ENCODE results near the gene NFIA.

The NFIA gene

DNA sequence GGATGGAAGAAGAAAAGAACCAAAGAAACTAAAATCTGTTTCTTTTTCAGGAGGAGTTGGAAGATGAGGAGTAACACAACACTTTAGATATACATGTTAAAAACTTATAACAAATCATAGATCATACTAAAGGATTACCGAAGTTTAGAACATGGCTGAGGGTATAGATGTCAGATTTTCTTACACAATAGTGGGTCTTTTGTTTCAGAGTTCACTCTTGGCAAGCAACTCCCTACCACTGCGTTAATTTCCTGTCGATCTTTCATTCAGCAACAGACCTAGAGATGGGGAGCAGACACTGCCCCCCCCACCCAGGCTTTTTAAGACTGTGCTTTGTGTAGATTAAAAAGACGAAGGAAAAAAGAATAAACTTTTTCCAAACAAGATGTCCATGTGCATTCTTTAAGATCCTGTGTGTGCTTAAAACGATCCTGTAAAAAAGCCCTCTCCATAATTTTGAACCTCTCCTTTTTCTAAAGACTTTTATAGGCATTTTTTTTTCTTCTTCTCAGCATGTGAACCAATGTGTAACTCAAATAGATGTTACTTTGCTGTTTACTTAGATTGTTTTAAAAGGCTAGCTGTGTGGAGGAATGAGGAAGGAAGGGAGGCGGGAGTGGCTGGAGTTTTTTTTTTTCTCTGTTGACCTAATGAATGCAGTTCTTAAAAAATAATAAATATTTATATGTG lies 50.4 kb downstream of the NFIA start:
- TF ChIP-seq, protein P1, sequence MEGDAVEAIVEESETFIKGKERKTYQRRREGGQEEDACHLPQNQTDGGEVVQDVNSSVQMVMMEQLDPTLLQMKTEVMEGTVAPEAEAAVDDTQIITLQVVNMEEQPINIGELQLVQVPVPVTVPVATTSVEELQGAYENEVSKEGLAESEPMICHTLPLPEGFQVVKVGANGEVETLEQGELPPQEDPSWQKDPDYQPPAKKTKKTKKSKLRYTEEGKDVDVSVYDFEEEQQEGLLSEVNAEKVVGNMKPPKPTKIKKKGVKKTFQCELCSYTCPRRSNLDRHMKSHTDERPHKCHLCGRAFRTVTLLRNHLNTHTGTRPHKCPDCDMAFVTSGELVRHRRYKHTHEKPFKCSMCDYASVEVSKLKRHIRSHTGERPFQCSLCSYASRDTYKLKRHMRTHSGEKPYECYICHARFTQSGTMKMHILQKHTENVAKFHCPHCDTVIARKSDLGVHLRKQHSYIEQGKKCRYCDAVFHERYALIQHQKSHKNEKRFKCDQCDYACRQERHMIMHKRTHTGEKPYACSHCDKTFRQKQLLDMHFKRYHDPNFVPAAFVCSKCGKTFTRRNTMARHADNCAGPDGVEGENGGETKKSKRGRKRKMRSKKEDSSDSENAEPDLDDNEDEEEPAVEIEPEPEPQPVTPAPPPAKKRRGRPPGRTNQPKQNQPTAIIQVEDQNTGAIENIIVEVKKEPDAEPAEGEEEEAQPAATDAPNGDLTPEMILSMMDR (IDR thresholded peaks at IDR 0.05; ENCODE audit: control insufficient read depth, insufficient read depth, low read depth, low read length, missing control alignments), result no peak
- H3K4me3 ChIP-seq (ENCODE audit: control insufficient read depth, low read depth, low read length), result no peak overlapping the region
- no peak for DNase-seq (ENCODE audit: low read depth)

DNA sequence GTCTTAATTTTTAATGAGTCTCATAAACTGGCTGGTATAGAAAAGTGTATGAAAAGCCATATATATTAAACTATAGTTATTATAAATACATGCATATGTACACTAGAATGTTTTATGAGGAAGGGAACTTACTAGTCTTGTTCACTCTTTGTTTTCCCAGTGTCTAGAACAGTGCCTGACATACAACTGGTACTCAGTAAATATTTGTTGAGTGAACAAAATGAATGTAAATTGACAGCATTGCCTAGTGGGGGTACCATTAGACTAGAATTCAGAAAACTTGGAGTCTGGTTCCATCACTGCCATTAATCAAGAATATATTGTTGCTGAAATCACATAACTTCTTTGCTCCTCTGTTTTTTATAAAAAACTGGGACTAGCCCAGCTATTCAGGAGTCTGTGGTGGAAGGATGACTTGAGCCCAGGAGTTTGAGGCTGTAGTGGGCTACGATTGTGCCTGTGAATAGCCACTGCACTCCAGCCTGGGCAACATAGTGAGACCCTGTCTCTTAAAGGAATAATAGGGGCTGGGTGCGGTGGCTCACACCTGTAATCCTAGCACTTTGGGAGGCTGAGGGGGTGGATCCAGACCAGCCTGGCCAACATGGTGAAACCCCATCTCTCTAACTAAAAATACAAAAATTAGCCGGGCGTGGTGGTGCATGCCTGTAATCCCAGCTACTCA lies 51.1 kb downstream of the NFIA start:
- TF ChIP-seq, protein P1 (IDR thresholded peaks at IDR 0.05; ENCODE audit: control insufficient read depth, insufficient read depth, low read depth, low read length, missing control alignments), result no peak
- no peak for DNase-seq (ENCODE audit: low read depth)
- H3K4me3 ChIP-seq (ENCODE audit: control insufficient read depth, low read depth, low read length), result no peak overlapping the region

DNA sequence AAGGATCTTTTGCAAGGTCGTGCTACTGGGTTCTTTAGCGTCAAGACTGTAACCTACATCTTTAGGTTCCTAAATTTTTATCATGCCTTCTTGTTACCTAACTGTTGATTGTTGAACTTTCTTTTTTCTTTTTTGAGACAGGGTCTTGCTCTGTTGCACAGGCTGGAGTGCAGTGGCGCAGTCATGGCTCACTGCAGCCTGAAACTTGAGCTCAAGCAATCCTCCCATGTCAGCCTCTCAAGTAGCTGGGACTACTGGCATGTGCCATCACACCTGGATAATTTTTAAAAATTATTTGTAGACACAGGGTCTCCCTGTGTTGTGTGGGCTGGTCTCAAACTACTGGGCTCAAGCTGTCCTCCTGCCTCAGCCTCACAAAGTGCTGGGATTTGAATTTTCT lies 52.9 kb downstream of the NFIA start:
- DNase-seq (ENCODE audit: low read depth), result no peak
- H3K4me3 ChIP-seq (ENCODE audit: control insufficient read depth, low read depth, low read length), result no peak overlapping the region
- TF ChIP-seq, protein P1 (IDR thresholded peaks at IDR 0.05; ENCODE audit: control insufficient read depth, insufficient read depth, low read depth, low read length, missing control alignments), result no peak

DNA sequence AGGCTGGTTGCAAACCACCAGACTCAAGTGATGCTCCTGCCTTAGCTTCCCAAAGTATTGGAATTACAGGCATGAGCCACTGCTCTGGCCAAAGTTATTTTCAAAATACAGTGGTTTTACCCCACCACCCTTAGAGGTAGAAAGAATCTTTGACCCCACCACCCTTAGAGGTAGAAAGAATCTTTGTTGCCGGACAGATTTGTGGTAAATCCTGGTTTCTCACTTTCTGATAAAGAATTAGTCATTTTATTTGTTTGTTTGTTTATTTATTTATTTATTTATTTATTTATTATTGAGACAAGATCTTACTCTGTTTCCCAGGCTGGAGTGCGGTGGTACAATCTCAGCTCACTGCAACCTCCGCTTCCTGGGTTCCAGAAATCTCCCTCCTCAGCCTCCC lies 55.9 kb downstream of the NFIA start:
- H3K4me3 ChIP-seq (ENCODE audit: control insufficient read depth, low read depth, low read length), result no peak overlapping the region
- TF ChIP-seq, protein P1 (IDR thresholded peaks at IDR 0.05; ENCODE audit: control insufficient read depth, insufficient read depth, low read depth, low read length, missing control alignments), result no peak
- no peak for DNase-seq (ENCODE audit: low read depth)

DNA sequence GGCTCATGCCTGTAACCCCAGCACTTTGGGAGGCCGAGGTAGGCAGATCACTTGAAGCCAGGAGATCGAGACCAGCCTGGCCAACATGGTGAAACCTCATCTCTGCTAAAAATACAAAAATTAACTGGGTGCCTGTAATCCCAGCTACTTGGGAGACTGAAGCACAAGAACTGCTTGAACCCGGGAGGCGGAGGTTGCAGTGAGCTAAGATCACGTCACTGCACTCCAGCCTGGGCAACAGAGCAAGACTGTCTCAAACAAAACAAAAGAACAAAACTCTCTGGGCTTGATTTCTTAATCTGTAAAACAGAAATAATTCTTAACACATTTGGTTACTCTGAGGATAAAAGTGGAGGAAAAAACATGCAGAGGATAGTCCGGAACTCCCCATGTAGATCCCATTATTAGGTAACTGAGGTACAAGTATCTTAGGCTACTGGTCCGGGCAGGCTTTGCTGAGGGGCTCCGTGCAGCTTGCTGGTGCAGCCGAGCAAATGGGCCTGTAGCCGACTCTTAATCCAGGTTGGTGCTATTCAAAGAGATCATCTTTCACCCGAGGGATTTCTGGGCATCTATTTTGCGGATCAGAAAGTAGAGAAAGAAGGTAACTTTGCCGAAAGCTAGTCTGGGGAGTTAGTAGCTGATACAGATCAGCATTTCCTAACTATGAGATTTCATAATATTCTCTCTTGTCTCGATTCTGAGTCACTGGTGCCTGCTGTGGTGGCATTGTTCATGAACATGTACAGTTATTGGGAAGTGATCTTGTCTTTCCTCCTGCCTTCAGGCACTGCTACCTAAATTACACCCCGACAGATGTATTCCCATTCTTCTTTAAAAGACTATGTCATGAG lies 56.8 kb downstream of the NFIA start:
- TF ChIP-seq, protein P1 (IDR thresholded peaks at IDR 0.05; ENCODE audit: control insufficient read depth, insufficient read depth, low read depth, low read length, missing control alignments), result no peak
- no peak for DNase-seq (ENCODE audit: low read depth)
- H3K4me3 ChIP-seq (ENCODE audit: control insufficient read depth, low read depth, low read length), result no peak overlapping the region

DNA sequence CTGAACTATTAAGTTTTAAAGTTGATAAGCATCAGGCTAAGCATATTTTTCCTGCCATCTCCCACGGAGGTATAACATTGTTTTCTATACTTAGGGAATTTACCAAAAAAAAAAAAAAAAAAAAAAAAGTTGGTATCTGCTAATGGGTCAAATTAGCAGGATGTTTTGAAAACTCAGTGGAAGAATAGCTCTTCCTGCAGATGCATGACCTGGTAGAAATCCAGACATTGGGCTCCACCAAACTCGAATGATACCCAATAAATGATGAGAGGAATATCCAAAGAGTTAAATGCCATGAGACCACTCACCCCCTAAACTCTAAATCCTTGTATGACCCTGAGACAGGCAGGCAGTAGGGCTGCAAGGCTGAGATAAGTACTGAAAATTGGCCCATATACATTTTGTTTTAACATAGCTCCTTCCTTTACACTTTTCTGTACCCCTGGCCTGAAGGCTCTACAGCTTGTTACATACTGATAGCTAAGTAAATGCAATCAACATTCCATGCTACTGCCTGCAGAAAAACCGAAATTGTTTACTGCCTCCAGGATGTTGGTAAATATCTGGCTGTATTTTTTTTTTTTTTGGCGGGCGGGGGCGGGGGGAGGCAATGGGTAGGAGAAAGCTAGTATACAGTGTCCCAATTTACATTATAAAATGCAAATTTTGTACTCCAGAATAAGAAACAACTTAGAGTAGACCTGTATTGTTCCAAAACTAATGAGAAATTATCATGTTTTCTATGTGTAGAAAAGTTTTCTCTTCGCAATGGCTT lies 57.6 kb downstream of the NFIA start:
- TF ChIP-seq, protein P1 (IDR thresholded peaks at IDR 0.05; ENCODE audit: control insufficient read depth, insufficient read depth, low read depth, low read length, missing control alignments), result no peak
- H3K4me3 ChIP-seq (ENCODE audit: control insufficient read depth, low read depth, low read length), result no peak overlapping the region
- DNase-seq (ENCODE audit: low read depth), result no peak
